T-cell (primary cell): ENCODE measurements around the gene ABCG8. TPM values are rescaled to one million over a fixed set of nuclear protein-coding genes. Genes with fewer than 3 reads are reported as not detected.

Experiments
- ATAC-seq, 4 experiments: fragments of 200-7000 bp in 3 of 4; fragments of 150-1000 bp in 1 of 4; cut with Tn5 transposase; replicated peaks in 1 of 4; 1 replicate in 3 of 4; 2 replicates in 1 of 4; pipeline ENCODE4 v1.10.0; 2021; ENCODE audit warnings: moderate library complexity in 3 of 4, mild to moderate bottlenecking in 2 of 4, moderate number of reproducible peaks in 1 of 4
- CTCF ChIA-PET, 2 donors: fragments of 300-600 bp; sonication (Branson Sonifier 250); formaldehyde crosslinking; loops; one replicate each; lab custom pipeline; 2022; ENCODE audit warnings: antibody characterized with exemption in 2 of 2; lab: Charles Lee
- POLR2A ChIA-PET, 2 donors: fragments of 300-600 bp; sonication (Branson Sonifier 250); formaldehyde crosslinking; loops; one replicate each; lab custom pipeline; 2022; ENCODE audit warnings: antibody characterized with exemption in 2 of 2; lab: Charles Lee
- DNase-seq, 35 experiments: peaks; one replicate each; pipeline versions ENCODE4 v3.0.0 to v3.0.0-alpha.2; 2013 to 2023
- H3K27ac ChIP-seq: one replicate; pipeline ENCODE4 v1.5.1; 2013; ENCODE audit warnings: low read length
- H3K27me3 ChIP-seq, 2 experiments: replicated peaks in 1 of 2; 1 replicate in 1 of 2; 2 replicates in 1 of 2; pipeline versions ENCODE4 v1.6.1 to v1.7.0; 2013; ENCODE audit warnings: low read length in 1 of 2, mixed read lengths in 1 of 2; ENCODE audit not compliant: control insufficient read depth in 2 of 2, insufficient read depth in 2 of 2; ENCODE audit errors: extremely low read depth in 1 of 2
- H3K36me3 ChIP-seq, 2 donors: 1 replicate in 1 of 2; 2 replicates in 1 of 2; pipeline versions ENCODE4 v1.6.1 to v1.7.0; 2013; ENCODE audit warnings: low read length in 1 of 2; ENCODE audit not compliant: control insufficient read depth in 2 of 2, insufficient read depth in 1 of 2; ENCODE audit errors: extremely low read depth in 1 of 2
- H3K4me1 ChIP-seq, 2 experiments: 1 replicate in 1 of 2; 2 replicates in 1 of 2; pipeline versions ENCODE4 v1.6.1 to v1.7.0; 2013; ENCODE audit warnings: low read length in 2 of 2, mixed read lengths in 1 of 2; ENCODE audit not compliant: insufficient read depth in 2 of 2, control insufficient read depth in 1 of 2; ENCODE audit errors: extremely low read depth in 1 of 2
- H3K4me3 ChIP-seq, 2 donors: 1 replicate in 1 of 2; 2 replicates in 1 of 2; pipeline versions ENCODE4 v1.5.1 to v1.7.0; 2013; ENCODE audit warnings: mild to moderate bottlenecking in 2 of 2, low read length in 1 of 2, moderate library complexity in 1 of 2; ENCODE audit not compliant: control insufficient read depth in 1 of 2; ENCODE audit errors: extremely low read depth in 1 of 2
- H3K9me3 ChIP-seq: 2 replicates; pipeline ENCODE4 v1.7.0; 2013
- H3K27ac Mint-ChIP-seq, 2 donors: one replicate each; pipeline ENCODE4 v1.8.0; 2020 to 2021; ENCODE audit warnings: mild to moderate bottlenecking in 2 of 2, mixed read lengths in 2 of 2
- H3K27me3 Mint-ChIP-seq, 2 donors: one replicate each; pipeline ENCODE4 v1.8.0; 2021 to 2022; ENCODE audit warnings: mixed read lengths in 2 of 2
- H3K36me3 Mint-ChIP-seq: one replicate; pipeline ENCODE4 v1.8.0; 2021; ENCODE audit warnings: mixed read lengths
- H3K4me1 Mint-ChIP-seq, 3 donors: one replicate each; pipeline ENCODE4 v1.8.0; 2020 to 2022; ENCODE audit warnings: mixed read lengths in 3 of 3, mild to moderate bottlenecking in 1 of 3
- H3K4me3 Mint-ChIP-seq, 3 donors: one replicate each; pipeline ENCODE4 v1.8.0; 2020 to 2022; ENCODE audit warnings: mild to moderate bottlenecking in 3 of 3, mixed read lengths in 3 of 3, moderate library complexity in 3 of 3
- H3K9me3 Mint-ChIP-seq, 3 donors: one replicate each; pipeline ENCODE4 v1.8.0; 2020 to 2022; ENCODE audit warnings: mixed read lengths in 3 of 3
- WGBS: methylation state at CpG from one replicate; pipeline ENCODE4 v1.1.5; 2013; ENCODE audit warnings: missing lambda C conversion rate; ENCODE audit not compliant: insufficient coverage; 5-methylcytosine and 5-hydroxymethylcytosine counted together
- total RNA-seq, 35 experiments: library from RNA in 6 of 35; stranded (reverse) in 6 of 35; fragments of 120-200 nt in 1 of 35; gene quantifications; one replicate each; pipeline versions ENCODE4 v1.2.1 to v1.2.4 and lab custom pipeline; 2013 to 2026

The ABCG8 gene
- total RNA-seq, 5 donors from 2014 or later (not counting 1 experiment from before 2014, with no cell fraction given) = 0.09 TPM; not detected in 3

- Mint-ChIP-seq H3K4me1 (no peaks in the 10 kb centered on the region), H3K36me3 (peaks cover 27% of the 10 kb centered on the region), H3K27me3 (no peaks in the 10 kb centered on the region), H3K9me3 (no peaks in the 10 kb centered on the region), H3K4me3 (no peak overlapping the region), H3K27ac (no peak overlapping the region)
- Histone ChIP-seq H3K36me3 (no peaks in the 10 kb centered on the region), H3K4me1 (no peaks in the 10 kb centered on the region), H3K9me3 (no peaks in the 10 kb centered on the region), H3K27ac (no peak overlapping the region), H3K27me3 (no peaks in the 10 kb centered on the region), H3K4me3 (no peak overlapping the region)
- WGBS = 90% methylated on average over 3 of the region's 4 CpGs
- DNase-seq = no peak
- POLR2A ChIA-PET = no interaction called here
- CTCF ChIA-PET = interaction anchor here (0.6 to 0.7 kb wide), 2 partner anchors 11 to 152 kb away, joined by 3 read pairs; no protein-coding TSS in a partner anchor
- ATAC-seq = no peak
Observed at GRCh38 chr2:43798300-43798699, 40.5 kb upstream of the ABCG8 start.

- H3K4me3 ChIP-seq = no peak overlapping the region
- H3K4me1 ChIP-seq = no peaks in the 10 kb centered on the region
- H3K36me3 Mint-ChIP-seq = peaks cover 24% of the 10 kb centered on the region
- no peak overlapping the region for H3K27ac ChIP-seq
- CTCF ChIA-PET = no interaction called here
- H3K27me3 ChIP-seq = no peaks in the 10 kb centered on the region
- no peak overlapping the region for H3K4me3 Mint-ChIP-seq
- no peaks in the 10 kb centered on the region for H3K9me3 ChIP-seq
- POLR2A ChIA-PET = no interaction called here
- no peaks in the 10 kb centered on the region for H3K27me3 Mint-ChIP-seq
- DNase-seq (no peak), ATAC-seq (no peak)
- no peaks in the 10 kb centered on the region for H3K9me3 Mint-ChIP-seq
- H3K27ac Mint-ChIP-seq = no peak overlapping the region
- no peaks in the 10 kb centered on the region for H3K4me1 Mint-ChIP-seq
- no peaks in the 10 kb centered on the region for H3K36me3 ChIP-seq
Observed at GRCh38 chr2:43800894-43801293, 37.9 kb upstream of the ABCG8 start.

GRCh38 chr2:43802135-43802534 lies 36.6 kb upstream of the ABCG8 start:
- no peaks in the 10 kb centered on the region for H3K4me1 Mint-ChIP-seq
- H3K36me3 Mint-ChIP-seq = peaks cover 24% of the 10 kb centered on the region
- DNase-seq (no peak), ATAC-seq (no peak)
- no peak overlapping the region for H3K4me3 Mint-ChIP-seq
- POLR2A ChIA-PET = interaction anchor here in 1 of 2 donors (0.6 kb wide), 1 partner anchor 20 kb away, joined by 4 read pairs; no protein-coding TSS in a partner anchor
- CTCF ChIA-PET = no interaction called here
- H3K27ac ChIP-seq = no peak overlapping the region
- H3K9me3 ChIP-seq = no peaks in the 10 kb centered on the region
- H3K4me1 ChIP-seq = no peaks in the 10 kb centered on the region
- no peaks in the 10 kb centered on the region for H3K9me3 Mint-ChIP-seq
- H3K36me3 ChIP-seq = no peaks in the 10 kb centered on the region
- no peak overlapping the region for H3K4me3 ChIP-seq
- no peak overlapping the region for H3K27ac Mint-ChIP-seq
- no peaks in the 10 kb centered on the region for H3K27me3 ChIP-seq
- no CpG with 5 or more reads among the region's 2 CpGs for WGBS
- H3K27me3 Mint-ChIP-seq = no peaks in the 10 kb centered on the region

- no peak overlapping the region for H3K27ac Mint-ChIP-seq
- H3K36me3 ChIP-seq = no peaks in the 10 kb centered on the region
Observed at GRCh38 chr2:43803113-43803512, 35.7 kb upstream of the ABCG8 start.

GRCh38 chr2:43806719-43807031 lies 32.1 kb upstream of the ABCG8 start:
- POLR2A ChIA-PET = no interaction called here
- no peaks in the 10 kb centered on the region for H3K27me3 Mint-ChIP-seq
- no peak overlapping the region for H3K4me3 Mint-ChIP-seq
- CTCF ChIA-PET = no interaction called here
- no peaks in the 10 kb centered on the region for H3K4me1 Mint-ChIP-seq
- no peaks in the 10 kb centered on the region for H3K9me3 ChIP-seq
- ATAC-seq (no peak), DNase-seq (no peak)
- H3K27ac ChIP-seq = no peak overlapping the region
- no CpG with 5 or more reads among the region's 2 CpGs for WGBS
- no peaks in the 10 kb centered on the region for H3K4me1 ChIP-seq
- no peaks in the 10 kb centered on the region for H3K9me3 Mint-ChIP-seq
- no peak overlapping the region for H3K27ac Mint-ChIP-seq
- H3K36me3 ChIP-seq = no peaks in the 10 kb centered on the region
- no peaks in the 10 kb centered on the region for H3K27me3 ChIP-seq
- peaks cover 24% of the 10 kb centered on the region for H3K36me3 Mint-ChIP-seq
- no peak overlapping the region for H3K4me3 ChIP-seq

More at GRCh38 chr2:43803113-43803512, 35.7 kb upstream of the ABCG8 start:
- Mint-ChIP-seq H3K4me1 (no peaks in the 10 kb centered on the region), H3K36me3 (peaks cover 24% of the 10 kb centered on the region), H3K27me3 (no peaks in the 10 kb centered on the region), H3K4me3 (no peak overlapping the region), H3K9me3 (no peaks in the 10 kb centered on the region)
- ATAC-seq = no peak
- Histone ChIP-seq H3K4me1 (no peaks in the 10 kb centered on the region), H3K9me3 (no peaks in the 10 kb centered on the region), H3K27me3 (no peaks in the 10 kb centered on the region), H3K4me3 (no peak overlapping the region), H3K27ac (no peak overlapping the region)
- ChIA-PET POLR2A (no interaction called here), CTCF (no interaction called here)
- no CpG with 5 or more reads among the region's 1 CpG for WGBS
- no peak for DNase-seq

GRCh38 chr2:43810452-43810851 lies 28.3 kb upstream of the ABCG8 start:
- CTCF ChIA-PET = no interaction called here
- no peaks in the 10 kb centered on the region for H3K4me1 Mint-ChIP-seq

GRCh38 chr2:43810888-43811287 lies 27.9 kb upstream of the ABCG8 start:
- CTCF ChIA-PET = no interaction called here
- ATAC-seq = no peak

More at GRCh38 chr2:43810452-43810851, 28.3 kb upstream of the ABCG8 start:
- H3K9me3 ChIP-seq = no peaks in the 10 kb centered on the region
- H3K4me1 ChIP-seq = no peaks in the 10 kb centered on the region
- ATAC-seq = no peak
- POLR2A ChIA-PET = no interaction called here
- DNase-seq = no peak
- no peaks in the 10 kb centered on the region for H3K9me3 Mint-ChIP-seq
- H3K27ac Mint-ChIP-seq = no peak overlapping the region
- WGBS = no CpG with 5 or more reads among the region's 2 CpGs
- no peak overlapping the region for H3K27ac ChIP-seq
- H3K36me3 ChIP-seq = no peaks in the 10 kb centered on the region
- H3K4me3 ChIP-seq = no peak overlapping the region
- no peaks in the 10 kb centered on the region for H3K27me3 Mint-ChIP-seq
- H3K27me3 ChIP-seq = no peaks in the 10 kb centered on the region
- H3K4me3 Mint-ChIP-seq = no peak overlapping the region
- peaks cover 13% of the 10 kb centered on the region for H3K36me3 Mint-ChIP-seq

More at GRCh38 chr2:43810888-43811287, 27.9 kb upstream of the ABCG8 start:
- Histone ChIP-seq H3K9me3 (no peaks in the 10 kb centered on the region), H3K27me3 (no peaks in the 10 kb centered on the region), H3K36me3 (no peaks in the 10 kb centered on the region), H3K4me3 (no peak overlapping the region), H3K4me1 (no peaks in the 10 kb centered on the region), H3K27ac (no peak overlapping the region)
- no peak for DNase-seq
- H3K9me3 Mint-ChIP-seq = no peaks in the 10 kb centered on the region
- H3K27me3 Mint-ChIP-seq = no peaks in the 10 kb centered on the region
- POLR2A ChIA-PET = interaction anchor here in 1 of 2 donors (0.6 kb wide), 1 partner anchor 15 kb away, joined by 6 read pairs; no protein-coding TSS in a partner anchor
- WGBS = no CpG with 5 or more reads among the region's 1 CpG
- no peak overlapping the region for H3K4me3 Mint-ChIP-seq
- H3K4me1 Mint-ChIP-seq = no peaks in the 10 kb centered on the region
- peaks cover 11% of the 10 kb centered on the region for H3K36me3 Mint-ChIP-seq
- H3K27ac Mint-ChIP-seq = no peak overlapping the region
